KMS-11 (cell line): Measurements from ENCODE around the gene BIVM.

Experiments used
- H2AFZ ChIP-seq: fragments of 200-600 bp; sonication (generic); 2 replicates; pipeline ENCODE4 v1.6.1; 2016; ENCODE audit warnings: antibody characterized with exemption, mixed run types, low read depth
- H3K27ac ChIP-seq: fragments of 200-600 bp; sonication (generic); 2 replicates; pipeline ENCODE4 v1.6.1; 2016; ENCODE audit warnings: mild to moderate bottlenecking, mixed run types
- H3K27me3 ChIP-seq: fragments of 200-600 bp; sonication (generic); 2 replicates; pipeline ENCODE4 v1.6.1; 2017; ENCODE audit warnings: mild to moderate bottlenecking, low read depth, mixed run types, moderate library complexity; ENCODE audit not compliant: insufficient read depth
- H3K36me3 ChIP-seq: fragments of 200-600 bp; sonication (generic); 2 replicates; pipeline ENCODE4 v1.6.1; 2017; ENCODE audit warnings: mild to moderate bottlenecking, mixed run types; ENCODE audit not compliant: insufficient read depth
- H3K4me1 ChIP-seq: fragments of 200-600 bp; sonication (generic); 2 replicates; pipeline ENCODE4 v1.6.1; 2016; ENCODE audit warnings: mild to moderate bottlenecking, low read depth, mixed run types; ENCODE audit not compliant: poor library complexity, severe bottlenecking
- H3K4me2 ChIP-seq: fragments of 200-600 bp; sonication (generic); 2 replicates; pipeline ENCODE4 v1.7.0; 2016; ENCODE audit warnings: mild to moderate bottlenecking, mixed run types
- H3K4me3 ChIP-seq: fragments of 200-600 bp; sonication (generic); IDR thresholded peaks from 2 replicates; pipeline ENCODE4 v1.6.1; 2017; ENCODE audit warnings: low read depth, low read length, mixed read lengths; ENCODE audit not compliant: insufficient read depth
- H3K79me2 ChIP-seq: fragments of 200-600 bp; sonication (generic); 2 replicates; pipeline ENCODE4 v1.6.1; 2016; ENCODE audit warnings: low read depth, mixed run types; ENCODE audit not compliant: insufficient read depth
- H3K9ac ChIP-seq: fragments of 200-600 bp; sonication (generic); 2 replicates; pipeline ENCODE4 v1.6.1; 2016; ENCODE audit warnings: mild to moderate bottlenecking, mixed run types
- H4K20me1 ChIP-seq: fragments of 200-600 bp; sonication (generic); 2 replicates; pipeline ENCODE4 v1.6.1; 2016; ENCODE audit warnings: mild to moderate bottlenecking, mixed run types; ENCODE audit not compliant: insufficient read depth
- CTCF ChIP-seq: fragments of 200-600 bp; sonication (generic); conservative IDR thresholded peaks from 2 replicates; pipeline ENCODE4 v1.6.1; 2017; ENCODE audit warnings: low read depth, mild to moderate bottlenecking, antibody characterized with exemption, low read length, moderate library complexity, mixed read lengths

Gene BIVM

GRCh38 chr13:102781591-102781990 lies 17.3 kb upstream of the BIVM start:
- H3K9ac ChIP-seq: no peak overlapping the region
- H3K79me2 ChIP-seq: no peaks in the 10 kb centered on the region
- H3K36me3 ChIP-seq: no peaks in the 10 kb centered on the region
- H3K4me3 ChIP-seq: no peak overlapping the region
- TF ChIP-seq CTCF: no peak
- H3K27ac ChIP-seq: no peak overlapping the region
- no peak overlapping the region for H2AFZ ChIP-seq
- no peaks in the 10 kb centered on the region for H3K4me1 ChIP-seq
- H4K20me1 ChIP-seq: no peaks in the 10 kb centered on the region
- no peak overlapping the region for H3K4me2 ChIP-seq
- H3K27me3 ChIP-seq: no peaks in the 10 kb centered on the region

- no peaks in the 10 kb centered on the region for H3K27me3 ChIP-seq
- TF ChIP-seq CTCF: no peak
- H3K36me3 ChIP-seq: no peaks in the 10 kb centered on the region
- no peaks in the 10 kb centered on the region for H4K20me1 ChIP-seq
- H2AFZ ChIP-seq: no peak overlapping the region
- H3K9ac ChIP-seq: no peak overlapping the region
- H3K27ac ChIP-seq: no peak overlapping the region
- H3K4me1 ChIP-seq: no peaks in the 10 kb centered on the region
- no peak overlapping the region for H3K4me2 ChIP-seq
- H3K79me2 ChIP-seq: no peaks in the 10 kb centered on the region
- no peak overlapping the region for H3K4me3 ChIP-seq
Observed at GRCh38 chr13:102784483-102784882, 14.4 kb upstream of the BIVM start.

- Histone ChIP-seq H3K27ac (no peak overlapping the region), H3K9ac (no peak overlapping the region), H4K20me1 (no peaks in the 10 kb centered on the region), H3K4me1 (no peaks in the 10 kb centered on the region), H3K4me3 (no peak overlapping the region), H2AFZ (no peak overlapping the region), H3K36me3 (no peaks in the 10 kb centered on the region), H3K27me3 (no peaks in the 10 kb centered on the region), H3K4me2 (no peak overlapping the region), H3K79me2 (no peaks in the 10 kb centered on the region)
- TF ChIP-seq CTCF: no peak
Observed at GRCh38 chr13:102788683-102789082, 10.2 kb upstream of the BIVM start.

GRCh38 chr13:102792396-102792795 lies 6.5 kb upstream of the BIVM start:
- no peak overlapping the region for H3K27ac ChIP-seq
- H3K4me1 ChIP-seq: no peaks in the 10 kb centered on the region
- H3K27me3 ChIP-seq: no peaks in the 10 kb centered on the region
- no peak for TF ChIP-seq CTCF
- H2AFZ ChIP-seq: no peak overlapping the region
- no peak overlapping the region for H3K9ac ChIP-seq
- H4K20me1 ChIP-seq: no peaks in the 10 kb centered on the region
- no peaks in the 10 kb centered on the region for H3K36me3 ChIP-seq
- H3K4me3 ChIP-seq: no peak overlapping the region
- H3K4me2 ChIP-seq: no peak overlapping the region
- H3K79me2 ChIP-seq: no peaks in the 10 kb centered on the region
